GM20431 (cell line): ENCODE measurements around the gene MRPS10.
"Not testable (repeated sequence)": the region's sequence is repeated elsewhere in the genome, so short reads cannot be mapped to it uniquely, and the experiment has no call there.

Experiments used
- in situ Hi-C: fragments of 300-500 bp; cut with MseI, MboI; formaldehyde crosslinking; loops from one replicate; pipeline ENCODE4 v1.15.0; 2020; ENCODE audit warnings: low sequenced_read_pairs; ENCODE audit not compliant: unreplicated experiment

The MRPS10 gene

GRCh38 chr6:42216495-42216894 lies 1.2 kb downstream of the MRPS10 start:
- in situ Hi-C loops = not testable (repeated sequence)

GRCh38 chr6:42212442-42212841 lies 5.2 kb downstream of the MRPS10 start:
- in situ Hi-C loops = no loop called here

GRCh38 chr6:42211726-42212125 lies 5.9 kb downstream of the MRPS10 start:
- in situ Hi-C loops = no loop called here

- in situ Hi-C loops = no loop called here
Measured at GRCh38 chr6:42210551-42210950, 7.1 kb downstream of the MRPS10 start.

DNA sequence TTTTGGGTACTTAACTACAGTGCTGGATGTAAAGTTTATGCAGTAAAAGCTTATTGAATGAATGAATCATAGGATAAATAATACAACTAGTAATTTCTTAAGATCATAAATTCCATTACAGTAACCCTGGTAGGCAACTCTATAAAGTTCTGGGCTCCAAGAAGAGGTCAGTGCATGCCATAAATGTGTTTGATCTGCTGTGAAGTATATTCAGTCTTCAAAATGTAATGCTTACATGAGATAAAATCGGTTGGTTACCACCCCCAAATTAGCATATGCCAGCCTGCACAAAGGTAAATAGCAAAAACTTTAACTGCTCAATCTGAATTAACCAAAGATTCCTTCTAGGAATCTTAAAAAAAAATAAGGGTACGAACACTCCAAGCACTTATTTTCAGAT lies 10.1 kb downstream of the MRPS10 start:
- in situ Hi-C loops = not testable (repeated sequence)

- in situ Hi-C loops = no loop called here
Measured at GRCh38 chr6:42204768-42205282, 12.8 kb downstream of the MRPS10 start.

- in situ Hi-C loops = no loop called here
Measured at GRCh38 chr6:42203183-42203582, 14.5 kb downstream of the MRPS10 start.

DNA sequence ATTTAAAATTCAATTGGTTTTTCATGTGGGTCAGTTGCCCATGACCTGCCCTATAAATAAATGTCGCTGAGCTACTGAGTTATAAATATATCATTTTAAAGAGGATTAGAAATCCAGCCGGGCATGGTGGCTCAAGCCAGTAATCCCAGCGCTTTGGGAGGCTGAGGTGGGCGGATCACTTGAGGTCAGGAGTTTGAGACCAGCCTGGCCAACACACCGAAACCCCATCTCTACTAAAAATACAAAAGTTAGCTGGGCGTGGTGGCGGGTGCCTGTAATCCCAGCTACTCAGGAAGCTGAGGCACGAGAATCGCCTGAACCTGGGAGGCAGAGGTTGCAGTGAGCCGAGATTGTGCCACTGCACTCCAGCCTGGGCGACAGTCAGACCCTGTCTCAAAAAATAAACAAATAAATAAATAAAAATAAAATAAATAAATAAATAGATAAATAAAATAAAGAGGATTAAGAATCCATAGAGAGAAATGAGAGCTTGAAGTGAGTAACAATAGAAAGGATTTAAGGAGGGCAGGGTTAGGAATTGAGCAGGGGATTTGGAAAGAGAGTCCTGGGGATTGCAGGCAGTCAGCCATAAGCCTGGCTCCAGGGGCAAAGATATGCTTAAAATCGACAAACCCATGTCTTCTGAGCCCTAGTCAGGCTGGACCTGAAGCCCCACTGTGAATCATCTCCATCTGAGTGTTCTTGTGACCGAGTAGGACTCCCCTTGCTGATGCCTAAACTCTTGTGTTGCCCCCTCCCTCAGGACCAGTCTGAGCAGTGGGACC lies 15.3 kb downstream of the MRPS10 start:
- in situ Hi-C loops = not testable (repeated sequence)

DNA sequence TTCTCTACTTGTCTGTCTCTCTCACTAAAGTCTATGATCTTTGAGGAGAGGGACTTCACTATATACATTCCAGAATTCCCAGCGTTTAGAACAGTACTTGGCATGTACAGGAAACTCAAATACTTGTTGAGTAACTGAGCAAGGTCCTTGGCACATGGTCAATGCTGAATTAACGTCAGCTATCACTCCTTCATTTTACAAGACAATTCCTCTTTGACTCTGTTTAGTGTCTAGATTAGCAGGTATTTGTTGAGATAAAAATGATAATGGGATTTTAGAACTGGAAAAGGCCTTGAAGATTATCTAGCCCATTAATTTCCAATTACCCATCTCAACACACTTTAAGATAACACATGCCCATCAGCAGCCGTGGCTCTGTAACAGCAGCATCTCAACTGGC lies 16.3 kb downstream of the MRPS10 start:
- in situ Hi-C loops = no loop called here

DNA sequence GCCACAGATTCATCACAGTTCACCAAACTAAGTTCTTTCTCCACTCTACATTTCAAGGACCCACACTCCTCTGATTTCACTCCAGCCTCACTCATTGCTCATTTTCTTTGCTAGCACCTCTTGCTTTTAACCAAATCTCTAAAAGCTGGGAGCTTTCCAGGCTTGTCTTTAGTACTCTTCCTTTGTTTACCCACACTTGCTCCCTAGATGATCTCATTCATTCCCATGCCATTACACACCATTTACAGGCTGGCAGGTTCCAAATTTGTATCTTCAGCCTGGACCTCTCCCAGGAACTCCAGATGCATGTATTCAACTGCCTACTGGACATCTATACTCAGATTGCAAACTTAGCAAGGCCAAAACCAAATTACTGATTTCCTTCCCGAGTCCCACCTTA lies 17.6 kb downstream of the MRPS10 start:
- in situ Hi-C loops = no loop called here

DNA sequence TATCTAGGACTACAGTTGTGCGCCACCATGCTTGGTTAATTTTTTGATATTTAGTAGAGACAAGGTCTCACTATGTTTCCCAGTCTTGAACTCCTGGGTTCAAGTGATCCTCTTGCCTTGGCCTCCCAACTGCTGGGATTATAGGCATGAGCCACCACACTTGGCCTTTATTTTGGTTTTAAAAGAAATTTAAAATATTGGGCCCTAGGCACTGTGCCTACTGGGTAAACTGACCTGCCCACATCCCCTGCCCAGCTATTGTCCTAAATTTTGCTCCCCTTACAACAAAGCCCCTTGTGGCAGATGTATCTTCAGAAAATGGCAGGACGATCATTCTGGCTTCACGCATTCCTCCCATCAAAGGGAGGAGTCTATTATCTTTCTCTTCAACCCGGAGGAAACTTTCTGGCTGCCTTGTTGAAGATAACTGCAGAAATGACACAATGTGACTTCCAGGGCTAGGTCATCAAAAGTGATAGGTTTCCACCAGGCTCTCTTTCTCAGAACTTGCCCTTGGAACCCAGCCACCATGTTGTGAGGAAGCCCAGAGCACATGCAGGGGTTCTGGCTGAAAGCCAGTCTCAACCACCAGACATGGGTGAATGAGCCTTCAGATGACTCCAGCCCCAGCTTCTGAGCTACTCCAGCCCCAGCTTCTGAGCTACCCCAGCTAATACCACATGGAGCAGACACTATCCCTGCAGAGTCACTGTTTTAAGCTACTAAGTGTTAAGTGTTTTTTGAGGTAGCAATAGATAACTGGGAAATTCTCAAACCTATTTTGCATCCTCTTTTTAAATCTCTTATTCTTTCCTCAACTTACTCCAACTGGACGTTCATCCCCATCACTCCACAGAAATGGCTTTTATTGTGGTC lies 18.3 kb downstream of the MRPS10 start:
- in situ Hi-C loops = no loop called here

DNA sequence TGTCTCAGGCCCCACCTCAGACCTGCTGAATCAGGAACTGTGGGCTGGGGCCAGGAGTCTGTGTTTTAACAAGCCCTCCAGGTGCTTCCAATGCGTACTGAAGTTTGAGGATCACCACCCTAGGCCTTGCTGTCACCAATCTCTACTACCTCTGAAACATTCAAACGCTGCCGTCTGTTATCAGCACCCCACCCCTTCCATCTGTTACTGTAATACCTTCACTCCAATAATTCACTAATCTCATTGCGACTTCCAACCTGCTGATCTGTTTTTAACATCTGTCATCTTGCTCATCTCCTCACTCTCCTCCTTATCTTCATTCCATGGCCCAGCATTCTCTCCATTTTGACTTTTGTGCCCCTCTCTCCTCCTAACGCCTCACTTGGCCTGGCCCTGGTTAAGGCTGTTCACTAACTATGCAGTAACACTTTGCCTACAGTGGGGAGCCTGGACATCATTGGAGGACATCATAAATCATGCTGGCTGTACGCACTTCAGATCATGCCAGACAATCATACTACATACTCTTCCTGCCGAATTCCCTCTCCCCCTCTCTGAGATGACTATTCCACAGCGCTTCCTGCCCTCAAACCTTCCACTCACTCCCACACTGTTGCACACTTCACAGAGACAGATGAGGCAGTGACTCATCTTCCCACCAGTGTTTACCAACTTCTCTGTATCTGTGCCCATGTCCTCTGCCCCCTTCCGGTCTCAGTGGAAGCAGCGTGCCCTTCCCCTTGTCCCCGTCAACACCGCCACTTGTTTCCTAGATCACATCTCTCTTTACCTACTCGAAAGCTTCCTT lies 19.9 kb downstream of the MRPS10 start:
- in situ Hi-C loops = no loop called here

DNA sequence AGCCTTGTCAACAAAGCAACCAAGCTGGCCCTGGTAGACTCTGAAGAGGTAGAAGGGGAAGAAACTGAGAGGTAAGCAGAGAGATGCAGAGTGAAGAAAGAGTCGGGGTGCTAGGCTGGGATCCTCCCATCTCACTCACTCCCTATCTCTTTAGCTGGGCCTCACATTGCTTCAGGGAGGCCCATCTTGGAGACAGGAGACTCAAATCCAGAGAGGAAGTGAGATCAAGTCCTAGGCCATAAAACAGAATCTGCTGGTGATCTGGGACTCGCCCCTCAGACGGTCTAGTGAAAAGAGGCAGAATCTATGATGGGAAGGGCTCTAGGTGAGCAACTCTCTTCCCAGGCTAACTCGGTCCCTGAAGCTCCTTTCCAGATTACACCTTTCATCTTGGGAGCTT lies 22.2 kb downstream of the MRPS10 start:
- in situ Hi-C loops = no loop called here

- in situ Hi-C loops = no loop called here
Measured at GRCh38 chr6:42194056-42194455, 23.6 kb downstream of the MRPS10 start.

GRCh38 chr6:42193491-42193894 lies 24.2 kb downstream of the MRPS10 start:
- in situ Hi-C loops = no loop called here

GRCh38 chr6:42192385-42192784 lies 25.3 kb downstream of the MRPS10 start:
- in situ Hi-C loops = not testable (repeated sequence)

- in situ Hi-C loops = no loop called here
Measured at GRCh38 chr6:42190554-42191183, 27.0 kb downstream of the MRPS10 start.

- in situ Hi-C loops = no loop called here
Measured at GRCh38 chr6:42188406-42188805, 29.3 kb downstream of the MRPS10 start.

GRCh38 chr6:42185597-42185996 lies 32.1 kb downstream of the MRPS10 start:
- in situ Hi-C loops = no loop called here

GRCh38 chr6:42184475-42184874 lies 33.2 kb downstream of the MRPS10 start:
- in situ Hi-C loops = no loop called here
